HL-60 (cell line): ENCODE data around the gene TAC3.
"Not testable (repeated sequence)": the region's sequence is repeated elsewhere in the genome, so short reads cannot be mapped to it uniquely, and the experiment has no call there.

ENCODE experiments used
- POLR2AphosphoS5 ChIP-seq: IDR thresholded peaks from 2 replicates; pipeline ENCODE4 v1.6.1; 2012; ENCODE audit warnings: low read depth
- TF ChIP-seq, protein P1 (sequence below): IDR thresholded peaks from one replicate; pipeline ENCODE4 v1.5.1; 2011; ENCODE audit warnings: low read length, control low read depth, inconsistent platforms; ENCODE audit not compliant: insufficient read depth
- TF ChIP-seq, protein P2 (sequence below): IDR thresholded peaks from 2 replicates; pipeline ENCODE4 v1.6.1; 2012; ENCODE audit warnings: low read depth; ENCODE audit not compliant: insufficient replicate concordance

DNA sequence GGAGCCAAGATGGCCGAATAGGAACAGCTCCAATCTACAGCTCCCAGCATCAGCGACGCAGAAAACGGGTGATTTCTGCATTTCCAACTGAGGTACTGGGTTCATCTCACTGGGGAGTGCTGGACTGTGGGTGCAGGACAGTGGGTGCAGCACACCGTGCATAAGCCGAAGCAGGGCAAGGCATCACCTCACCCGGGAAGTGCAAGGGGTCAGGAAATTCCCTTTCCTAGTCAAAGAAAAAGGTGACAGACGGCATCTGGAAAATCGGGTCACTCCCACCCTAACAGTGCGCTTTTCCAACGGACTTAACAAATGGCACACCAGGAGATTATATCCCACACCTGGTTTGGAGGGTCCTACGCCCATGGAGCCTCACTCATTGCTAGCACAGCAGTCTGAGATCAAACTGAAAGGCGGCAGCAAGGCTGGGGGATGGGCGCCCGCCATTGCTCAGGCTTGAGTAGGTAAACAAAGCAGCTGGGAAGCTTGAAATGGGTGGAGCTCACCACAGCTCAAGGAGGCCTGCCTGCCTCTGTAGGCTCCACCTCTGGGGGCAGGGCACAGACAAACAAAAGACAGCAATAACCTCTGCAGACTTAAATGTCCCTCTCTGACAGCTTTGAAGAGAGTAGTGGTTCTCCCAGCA, 50.2 kb downstream of the TAC3 start:
- TF ChIP-seq, protein P1, sequence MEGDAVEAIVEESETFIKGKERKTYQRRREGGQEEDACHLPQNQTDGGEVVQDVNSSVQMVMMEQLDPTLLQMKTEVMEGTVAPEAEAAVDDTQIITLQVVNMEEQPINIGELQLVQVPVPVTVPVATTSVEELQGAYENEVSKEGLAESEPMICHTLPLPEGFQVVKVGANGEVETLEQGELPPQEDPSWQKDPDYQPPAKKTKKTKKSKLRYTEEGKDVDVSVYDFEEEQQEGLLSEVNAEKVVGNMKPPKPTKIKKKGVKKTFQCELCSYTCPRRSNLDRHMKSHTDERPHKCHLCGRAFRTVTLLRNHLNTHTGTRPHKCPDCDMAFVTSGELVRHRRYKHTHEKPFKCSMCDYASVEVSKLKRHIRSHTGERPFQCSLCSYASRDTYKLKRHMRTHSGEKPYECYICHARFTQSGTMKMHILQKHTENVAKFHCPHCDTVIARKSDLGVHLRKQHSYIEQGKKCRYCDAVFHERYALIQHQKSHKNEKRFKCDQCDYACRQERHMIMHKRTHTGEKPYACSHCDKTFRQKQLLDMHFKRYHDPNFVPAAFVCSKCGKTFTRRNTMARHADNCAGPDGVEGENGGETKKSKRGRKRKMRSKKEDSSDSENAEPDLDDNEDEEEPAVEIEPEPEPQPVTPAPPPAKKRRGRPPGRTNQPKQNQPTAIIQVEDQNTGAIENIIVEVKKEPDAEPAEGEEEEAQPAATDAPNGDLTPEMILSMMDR, result not testable (repeated sequence)
- TF ChIP-seq POLR2AphosphoS5, result not testable (repeated sequence)
- TF ChIP-seq, protein P2, sequence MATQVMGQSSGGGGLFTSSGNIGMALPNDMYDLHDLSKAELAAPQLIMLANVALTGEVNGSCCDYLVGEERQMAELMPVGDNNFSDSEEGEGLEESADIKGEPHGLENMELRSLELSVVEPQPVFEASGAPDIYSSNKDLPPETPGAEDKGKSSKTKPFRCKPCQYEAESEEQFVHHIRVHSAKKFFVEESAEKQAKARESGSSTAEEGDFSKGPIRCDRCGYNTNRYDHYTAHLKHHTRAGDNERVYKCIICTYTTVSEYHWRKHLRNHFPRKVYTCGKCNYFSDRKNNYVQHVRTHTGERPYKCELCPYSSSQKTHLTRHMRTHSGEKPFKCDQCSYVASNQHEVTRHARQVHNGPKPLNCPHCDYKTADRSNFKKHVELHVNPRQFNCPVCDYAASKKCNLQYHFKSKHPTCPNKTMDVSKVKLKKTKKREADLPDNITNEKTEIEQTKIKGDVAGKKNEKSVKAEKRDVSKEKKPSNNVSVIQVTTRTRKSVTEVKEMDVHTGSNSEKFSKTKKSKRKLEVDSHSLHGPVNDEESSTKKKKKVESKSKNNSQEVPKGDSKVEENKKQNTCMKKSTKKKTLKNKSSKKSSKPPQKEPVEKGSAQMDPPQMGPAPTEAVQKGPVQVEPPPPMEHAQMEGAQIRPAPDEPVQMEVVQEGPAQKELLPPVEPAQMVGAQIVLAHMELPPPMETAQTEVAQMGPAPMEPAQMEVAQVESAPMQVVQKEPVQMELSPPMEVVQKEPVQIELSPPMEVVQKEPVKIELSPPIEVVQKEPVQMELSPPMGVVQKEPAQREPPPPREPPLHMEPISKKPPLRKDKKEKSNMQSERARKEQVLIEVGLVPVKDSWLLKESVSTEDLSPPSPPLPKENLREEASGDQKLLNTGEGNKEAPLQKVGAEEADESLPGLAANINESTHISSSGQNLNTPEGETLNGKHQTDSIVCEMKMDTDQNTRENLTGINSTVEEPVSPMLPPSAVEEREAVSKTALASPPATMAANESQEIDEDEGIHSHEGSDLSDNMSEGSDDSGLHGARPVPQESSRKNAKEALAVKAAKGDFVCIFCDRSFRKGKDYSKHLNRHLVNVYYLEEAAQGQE, result not testable (repeated sequence)
